IMR-90 (cell line): ENCODE results near the gene ALDH1A1. TPM values are rescaled to one million over a fixed set of nuclear protein-coding genes. Genes with fewer than 3 reads are reported as not detected.

Source experiments
- ATAC-seq: fragments of 200-7000 bp; cut with Tn5 transposase; 2 replicates; pipeline ENCODE4 v1.9.1; 2020; ENCODE audit warnings: low read depth, mild to moderate bottlenecking, moderate library complexity
- BruUV-seq: library from RNA; stranded (reverse); fragments of 400-500 nt; replicated peaks from 2 replicates; lab custom pipeline; 2021; lab: Mats Ljungman, UMichigan
- CTCF ChIA-PET: fragments of 300-600 bp; formaldehyde crosslinking; extraction: SDS; loops from one replicate; lab custom pipeline; 2021; ENCODE audit warnings: antibody characterized with exemption; lab: Yijun Ruan, JAX
- POLR2A ChIA-PET: fragments of 300-600 bp; sonication (Branson Sonifier 250); formaldehyde crosslinking; loops from one replicate; lab custom pipeline; 2022; ENCODE audit warnings: antibody characterized with exemption; ENCODE audit not compliant: unreplicated experiment; lab: Charles Lee
- DNase-seq: peaks from one replicate; pipeline ENCODE4 v3.0.0; 2013
- H2AFZ ChIP-seq: replicated peaks from 2 replicates; pipeline ENCODE3; 2013; ENCODE audit warnings: low read length, mild to moderate bottlenecking; ENCODE audit not compliant: poor library complexity
- H2AK5ac ChIP-seq: 2 replicates; pipeline ENCODE4 v1.6.1; 2013; ENCODE audit warnings: low read depth, low read length, inconsistent platforms
- H2AK9ac ChIP-seq: replicated peaks from 2 replicates; pipeline ENCODE3; 2013; ENCODE audit warnings: mild to moderate bottlenecking, low read depth, low read length, moderate library complexity; ENCODE audit not compliant: poor library complexity
- H2BK120ac ChIP-seq: 2 replicates; pipeline ENCODE4 v1.6.1; 2013; ENCODE audit warnings: low read depth, low read length, inconsistent platforms
- H2BK15ac ChIP-seq: 3 replicates; pipeline ENCODE4 v1.6.1; 2013; ENCODE audit warnings: low read depth, low read length, inconsistent platforms
- H2BK20ac ChIP-seq: 2 replicates; pipeline ENCODE4 v1.6.1; 2013; ENCODE audit warnings: low read depth, mild to moderate bottlenecking, inconsistent platforms, low read length, moderate library complexity
- H2BK5ac ChIP-seq: 2 replicates; pipeline ENCODE4 v1.6.1; 2013; ENCODE audit warnings: mild to moderate bottlenecking, low read depth, low read length, inconsistent platforms; ENCODE audit not compliant: poor library complexity, severe bottlenecking
- H3K14ac ChIP-seq: replicated peaks from 2 replicates; pipeline ENCODE4 v1.6.1; 2013; ENCODE audit warnings: low read depth, low read length, inconsistent platforms
- H3K18ac ChIP-seq: 2 replicates; pipeline ENCODE4 v1.6.1; 2013; ENCODE audit warnings: low read depth, low read length, control low read depth
- H3K23ac ChIP-seq: 2 replicates; pipeline ENCODE4 v1.6.1; 2013; ENCODE audit warnings: low read depth, low read length, inconsistent platforms
- H3K27ac ChIP-seq: 2 replicates; pipeline ENCODE4 v1.5.1; 2013; ENCODE audit warnings: mild to moderate bottlenecking, control low read depth, low read length; ENCODE audit not compliant: insufficient read depth
- H3K27me3 ChIP-seq: 2 replicates; pipeline ENCODE4 v1.6.1; 2013; ENCODE audit warnings: low read length; ENCODE audit not compliant: control insufficient read depth, insufficient read depth
- H3K36me3 ChIP-seq: 2 replicates; pipeline ENCODE4 v1.6.1; 2013; ENCODE audit warnings: low read length, mixed read lengths; ENCODE audit not compliant: control insufficient read depth, insufficient read depth
- H3K4ac ChIP-seq: 2 replicates; pipeline ENCODE4 v1.6.1; 2013; ENCODE audit warnings: low read depth, low read length, inconsistent platforms
- H3K4me1 ChIP-seq: 2 replicates; pipeline ENCODE4 v1.6.1; 2013; ENCODE audit warnings: low read length, mixed read lengths; ENCODE audit not compliant: control insufficient read depth, insufficient read depth
- H3K4me2 ChIP-seq: 2 replicates; pipeline ENCODE4 v1.6.1; 2013; ENCODE audit warnings: low read depth, mild to moderate bottlenecking, control low read depth, low read length, moderate library complexity
- H3K4me3 ChIP-seq: 2 replicates; pipeline ENCODE4 v1.5.1; 2013; ENCODE audit warnings: low read depth, mild to moderate bottlenecking, control low read depth, low read length, moderate library complexity; ENCODE audit not compliant: insufficient read depth
- H3K56ac ChIP-seq: 2 replicates; pipeline ENCODE4 v1.6.1; 2013; ENCODE audit warnings: low read length, inconsistent platforms; ENCODE audit not compliant: insufficient read depth; ENCODE audit errors: extremely low read depth
- H3K79me1 ChIP-seq, 2 experiments: 2 replicates each; pipeline ENCODE4 v1.6.1; 2013; ENCODE audit warnings: low read length in 2 of 2, inconsistent platforms in 1 of 2, low read depth in 1 of 2
- H3K9ac ChIP-seq: 2 replicates; pipeline ENCODE4 v1.6.1; 2013; ENCODE audit warnings: low read depth, low read length, control low read depth
- H3K9me1 ChIP-seq: 2 replicates; pipeline ENCODE4 v1.6.1; 2013; ENCODE audit warnings: low read length, inconsistent platforms; ENCODE audit not compliant: insufficient read depth
- H3K9me3 ChIP-seq: 2 replicates; pipeline ENCODE4 v1.6.1; 2013; ENCODE audit warnings: low read length; ENCODE audit not compliant: control insufficient read depth, insufficient read depth
- H4K20me1 ChIP-seq: 2 replicates; pipeline ENCODE4 v1.6.1; 2013; ENCODE audit warnings: low read length, inconsistent platforms; ENCODE audit not compliant: insufficient read depth
- H4K5ac ChIP-seq: 2 replicates; pipeline ENCODE4 v1.6.1; 2013; ENCODE audit warnings: mild to moderate bottlenecking, low read depth, low read length, control low read depth
- H4K8ac ChIP-seq, 2 experiments: 2 replicates each; pipeline ENCODE4 v1.6.1; 2013; ENCODE audit warnings: low read depth in 2 of 2, low read length in 2 of 2, control low read depth in 1 of 2, inconsistent platforms in 1 of 2
- H4K91ac ChIP-seq: 2 replicates; pipeline ENCODE4 v1.6.1; 2013; ENCODE audit warnings: low read depth, low read length, inconsistent platforms; ENCODE audit not compliant: insufficient read depth
- CHD1 ChIP-seq: IDR thresholded peaks from 2 replicates; pipeline ENCODE4 v1.6.1; 2012; ENCODE audit warnings: low read depth, low read length, improper control_type of control experiment
- NFE2L2 ChIP-seq: fragments of 150-350 bp; IDR thresholded peaks from 2 replicates; pipeline ENCODE4 v1.6.1; 2016; ENCODE audit warnings: low read depth, mild to moderate bottlenecking, low read length
- WGBS, 2 experiments: methylation state at CpG; one replicate each; pipeline versions ENCODE4 v1.1.5 to v1.1.7; 2013; ENCODE audit warnings: missing lambda C conversion rate in 2 of 2; ENCODE audit not compliant: insufficient read length in 1 of 2; ENCODE audit errors: extremely low coverage in 2 of 2; 5-methylcytosine and 5-hydroxymethylcytosine counted together
- dilution Hi-C: fragments of 300-500 bp; cut with HindIII; formaldehyde crosslinking; loops from one replicate; pipeline ENCODE4 v1.14.3; 2018; ENCODE audit warnings: low sequenced_read_pairs; ENCODE audit not compliant: unreplicated experiment
- in situ Hi-C: fragments of 300-500 bp; cut with MboI; formaldehyde crosslinking; loops from 3 replicates; pipeline ENCODE4 v1.14.3; 2019; ENCODE audit warnings: low sequenced_read_pairs, inconsistent platforms, mixed read lengths
- intact Hi-C: fragments of 100-400 bp; cut with micrococcal nuclease; formaldehyde crosslinking; loops from 2 replicates; pipeline ENCODE4 v1.10.0; 2022
- polyA plus RNA-seq, 3 experiments: library from polyadenylated mRNA; depleted of rRNA; stranded (reverse); fragments of >200 nt; gene quantifications; 2 replicates each; pipeline ENCODE4 v1.2.3, GENCODE V29; 2012; ENCODE audit warnings: low replicate concordance in 1 of 3
- total RNA-seq: library from RNA; depleted of rRNA; stranded (reverse); fragments of >200 nt; gene quantifications from 2 replicates; pipeline ENCODE4 v1.2.3, GENCODE V29; 2012

The ALDH1A1 gene
- total and polyA plus RNA-seq, 2 of the 4 experiments (the other 2 are of a cell fraction) = not detected

GRCh38 chr9:72858089-72858912 lies 94.6 kb downstream of the ALDH1A1 start:
- Histone ChIP-seq H3K56ac (no peak overlapping the region), H2BK5ac (no peak overlapping the region), H3K18ac (no peak overlapping the region), H3K23ac (no peak overlapping the region), H2AK9ac (no peak overlapping the region), H3K14ac (no peak overlapping the region), H4K5ac (no peak overlapping the region), H2AFZ (no peak overlapping the region), H3K4ac (no peak overlapping the region), H2AK5ac (no peak overlapping the region), H3K9me1 (no peaks in the 10 kb centered on the region), H4K8ac (no peak overlapping the region), H3K4me3 (no peak overlapping the region), H2BK20ac (no peak overlapping the region), H3K79me1 (no peaks in the 10 kb centered on the region), H4K91ac (no peak overlapping the region), H3K4me1 (no peaks in the 10 kb centered on the region; the same call in 1 of the 2 replicates), H3K36me3 (no peaks in the 10 kb centered on the region), H2BK15ac (no peak overlapping the region), H2BK120ac (no peak overlapping the region), H3K27me3 (no peaks in the 10 kb centered on the region), H3K9ac (no peak overlapping the region), H3K27ac (no peak overlapping the region), H3K4me2 (no peak overlapping the region), H3K9me3 (no peaks in the 10 kb centered on the region), H4K20me1 (no peaks in the 10 kb centered on the region)
- ChIA-PET POLR2A (no interaction called here), CTCF (interaction anchor here (0.6 to 1.9 kb wide), 9 partner anchors 12 to 1916 kb away, joined by 3 to 5 read pairs (median 3); no protein-coding TSS in a partner anchor)
- dilution Hi-C loops = no loop called here
- TF ChIP-seq NFE2L2 (peak; percentile 44; the same call in 1 of the 2 replicates), CHD1 (no peak)
- peak; percentile 60 for ATAC-seq
- no peak for DNase-seq
- BruUV-seq = no TSS peak
- intact Hi-C loops = no loop called here
- in situ Hi-C loops = loop anchor here (10.0 kb wide), 2 partner anchors 166 to 326 kb away; no protein-coding TSS in a partner anchor
- WGBS, 2 experiments = no CpG with 5 or more reads among the region's 5 CpGs
